Measurements from ENCODE around the gene RTRAF.

RTRAF gene

DNA sequence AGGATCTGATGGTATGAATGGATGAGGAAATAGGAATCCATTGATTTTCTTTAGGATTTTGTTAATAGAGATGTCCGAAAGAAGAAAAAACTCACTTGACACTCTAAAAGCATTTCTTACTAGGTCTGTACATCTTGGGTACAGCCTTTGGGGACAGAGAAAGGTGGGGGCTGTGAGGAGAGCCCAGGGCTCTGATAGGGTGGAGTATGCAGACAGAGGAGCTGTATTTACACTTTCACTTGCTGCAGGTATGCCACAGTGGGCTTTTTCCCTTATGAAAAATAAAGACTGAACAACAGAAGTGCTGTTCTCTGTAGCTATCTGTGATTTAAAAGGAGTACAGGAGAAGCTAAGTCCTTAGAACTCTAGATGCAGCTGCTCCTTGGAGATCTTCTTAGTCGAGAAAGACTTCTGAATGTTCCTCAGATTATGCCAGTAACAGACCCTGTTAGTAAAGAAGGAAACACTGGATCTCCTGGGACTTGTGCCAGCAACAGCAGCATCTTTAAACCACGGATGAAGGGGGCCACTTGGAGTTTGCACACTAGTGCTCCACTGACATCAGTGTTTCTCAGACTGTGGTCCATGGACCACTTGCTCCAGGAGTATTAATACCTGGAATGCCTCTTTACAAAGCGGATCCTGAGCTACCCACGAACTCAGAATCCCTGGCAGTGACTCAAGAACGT, 19.4 kb upstream of the RTRAF start:
- no peaks in the 10 kb centered on the region for H3K27me3 ChIP-seq (ENCODE audit: insufficient read depth, poor library complexity, severe bottlenecking)
- no peak for TF ChIP-seq SPI1 (IDR thresholded peaks at IDR 0.05; ENCODE audit: borderline replicate concordance, low read depth)
- H3K27ac ChIP-seq (replicated peaks), result no peak overlapping the region
- DNase-seq (ENCODE audit: low read depth in 1 of 2, low spot score in 1 of 2), result no peak
- no peak overlapping the region for H3K4me3 ChIP-seq (replicated peaks; ENCODE audit: insufficient read depth, low read length)

DNA sequence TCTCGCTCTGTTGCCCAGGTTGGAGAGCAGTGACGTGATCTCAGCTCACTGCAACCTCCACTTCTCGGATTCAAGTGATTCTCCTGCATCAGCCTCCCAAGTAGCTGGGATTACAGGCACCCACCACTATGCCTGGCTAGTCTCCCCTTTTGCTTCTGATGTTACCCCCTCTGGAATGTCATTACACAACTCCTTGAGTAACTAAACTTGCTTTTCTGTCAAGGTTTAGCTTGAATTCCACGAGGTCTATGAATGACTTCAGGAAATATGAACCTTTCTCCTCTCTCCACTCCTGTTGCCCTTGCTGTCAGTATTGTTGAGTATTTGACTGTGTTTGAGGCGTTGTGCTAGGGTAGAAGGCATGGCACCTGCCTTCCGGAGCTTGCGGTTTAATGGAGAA, 16.8 kb upstream of the RTRAF start:
- H3K27me3 ChIP-seq (ENCODE audit: insufficient read depth, poor library complexity, severe bottlenecking), result no peaks in the 10 kb centered on the region
- no peak overlapping the region for H3K27ac ChIP-seq (replicated peaks)
- no peak for DNase-seq (ENCODE audit: low read depth in 1 of 2, low spot score in 1 of 2)
- TF ChIP-seq SPI1 (IDR thresholded peaks at IDR 0.05; ENCODE audit: borderline replicate concordance, low read depth) (no peak), POLR2AphosphoS5 (IDR thresholded peaks at IDR 0.05; ENCODE audit: low read depth) (no peak), GABPA (IDR thresholded peaks at IDR 0.05; ENCODE audit: low read depth) (no peak)
- TF ChIP-seq, protein P1, sequence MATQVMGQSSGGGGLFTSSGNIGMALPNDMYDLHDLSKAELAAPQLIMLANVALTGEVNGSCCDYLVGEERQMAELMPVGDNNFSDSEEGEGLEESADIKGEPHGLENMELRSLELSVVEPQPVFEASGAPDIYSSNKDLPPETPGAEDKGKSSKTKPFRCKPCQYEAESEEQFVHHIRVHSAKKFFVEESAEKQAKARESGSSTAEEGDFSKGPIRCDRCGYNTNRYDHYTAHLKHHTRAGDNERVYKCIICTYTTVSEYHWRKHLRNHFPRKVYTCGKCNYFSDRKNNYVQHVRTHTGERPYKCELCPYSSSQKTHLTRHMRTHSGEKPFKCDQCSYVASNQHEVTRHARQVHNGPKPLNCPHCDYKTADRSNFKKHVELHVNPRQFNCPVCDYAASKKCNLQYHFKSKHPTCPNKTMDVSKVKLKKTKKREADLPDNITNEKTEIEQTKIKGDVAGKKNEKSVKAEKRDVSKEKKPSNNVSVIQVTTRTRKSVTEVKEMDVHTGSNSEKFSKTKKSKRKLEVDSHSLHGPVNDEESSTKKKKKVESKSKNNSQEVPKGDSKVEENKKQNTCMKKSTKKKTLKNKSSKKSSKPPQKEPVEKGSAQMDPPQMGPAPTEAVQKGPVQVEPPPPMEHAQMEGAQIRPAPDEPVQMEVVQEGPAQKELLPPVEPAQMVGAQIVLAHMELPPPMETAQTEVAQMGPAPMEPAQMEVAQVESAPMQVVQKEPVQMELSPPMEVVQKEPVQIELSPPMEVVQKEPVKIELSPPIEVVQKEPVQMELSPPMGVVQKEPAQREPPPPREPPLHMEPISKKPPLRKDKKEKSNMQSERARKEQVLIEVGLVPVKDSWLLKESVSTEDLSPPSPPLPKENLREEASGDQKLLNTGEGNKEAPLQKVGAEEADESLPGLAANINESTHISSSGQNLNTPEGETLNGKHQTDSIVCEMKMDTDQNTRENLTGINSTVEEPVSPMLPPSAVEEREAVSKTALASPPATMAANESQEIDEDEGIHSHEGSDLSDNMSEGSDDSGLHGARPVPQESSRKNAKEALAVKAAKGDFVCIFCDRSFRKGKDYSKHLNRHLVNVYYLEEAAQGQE (IDR thresholded peaks at IDR 0.05; ENCODE audit: insufficient replicate concordance, low read depth), result no peak
- TF ChIP-seq, protein P2, sequence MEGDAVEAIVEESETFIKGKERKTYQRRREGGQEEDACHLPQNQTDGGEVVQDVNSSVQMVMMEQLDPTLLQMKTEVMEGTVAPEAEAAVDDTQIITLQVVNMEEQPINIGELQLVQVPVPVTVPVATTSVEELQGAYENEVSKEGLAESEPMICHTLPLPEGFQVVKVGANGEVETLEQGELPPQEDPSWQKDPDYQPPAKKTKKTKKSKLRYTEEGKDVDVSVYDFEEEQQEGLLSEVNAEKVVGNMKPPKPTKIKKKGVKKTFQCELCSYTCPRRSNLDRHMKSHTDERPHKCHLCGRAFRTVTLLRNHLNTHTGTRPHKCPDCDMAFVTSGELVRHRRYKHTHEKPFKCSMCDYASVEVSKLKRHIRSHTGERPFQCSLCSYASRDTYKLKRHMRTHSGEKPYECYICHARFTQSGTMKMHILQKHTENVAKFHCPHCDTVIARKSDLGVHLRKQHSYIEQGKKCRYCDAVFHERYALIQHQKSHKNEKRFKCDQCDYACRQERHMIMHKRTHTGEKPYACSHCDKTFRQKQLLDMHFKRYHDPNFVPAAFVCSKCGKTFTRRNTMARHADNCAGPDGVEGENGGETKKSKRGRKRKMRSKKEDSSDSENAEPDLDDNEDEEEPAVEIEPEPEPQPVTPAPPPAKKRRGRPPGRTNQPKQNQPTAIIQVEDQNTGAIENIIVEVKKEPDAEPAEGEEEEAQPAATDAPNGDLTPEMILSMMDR (IDR thresholded peaks at IDR 0.05; ENCODE audit: insufficient read depth, low read length), result no peak
- no peak overlapping the region for H3K4me3 ChIP-seq (replicated peaks; ENCODE audit: insufficient read depth, low read length)

DNA sequence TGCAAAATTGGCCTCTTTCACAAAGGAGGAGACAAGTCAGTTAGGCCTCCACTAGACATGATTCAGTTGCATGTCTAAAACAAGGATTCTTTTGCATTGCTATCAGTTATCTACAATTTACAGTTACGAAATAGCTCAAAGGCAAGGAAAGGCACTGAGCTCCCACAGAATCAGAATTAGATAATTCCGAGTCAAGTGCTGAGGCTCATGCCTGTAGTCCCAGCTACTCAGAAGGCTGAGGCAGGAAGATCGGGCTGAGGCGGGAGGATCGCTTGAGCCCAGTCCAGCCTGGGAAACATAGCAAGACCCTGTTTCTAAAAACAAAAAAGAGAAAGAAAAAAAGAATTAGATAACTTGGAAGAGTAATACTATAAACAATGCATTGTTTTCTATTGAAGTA, 12.3 kb upstream of the RTRAF start:
- DNase-seq (ENCODE audit: low read depth in 1 of 2, low spot score in 1 of 2), result no peak
- Histone ChIP-seq H3K4me3 (replicated peaks; ENCODE audit: insufficient read depth, low read length) (no peak overlapping the region), H3K27ac (replicated peaks) (no peak overlapping the region), H3K27me3 (ENCODE audit: insufficient read depth, poor library complexity, severe bottlenecking) (no peaks in the 10 kb centered on the region)
- TF ChIP-seq GABPA (IDR thresholded peaks at IDR 0.05; ENCODE audit: low read depth) (no peak), POLR2AphosphoS5 (IDR thresholded peaks at IDR 0.05; ENCODE audit: low read depth) (no peak), SPI1 (IDR thresholded peaks at IDR 0.05; ENCODE audit: borderline replicate concordance, low read depth) (no peak)
- TF ChIP-seq, protein P2 (IDR thresholded peaks at IDR 0.05; ENCODE audit: insufficient read depth, low read length), result no peak
- TF ChIP-seq, protein P1 (IDR thresholded peaks at IDR 0.05; ENCODE audit: insufficient replicate concordance, low read depth), result no peak

DNA sequence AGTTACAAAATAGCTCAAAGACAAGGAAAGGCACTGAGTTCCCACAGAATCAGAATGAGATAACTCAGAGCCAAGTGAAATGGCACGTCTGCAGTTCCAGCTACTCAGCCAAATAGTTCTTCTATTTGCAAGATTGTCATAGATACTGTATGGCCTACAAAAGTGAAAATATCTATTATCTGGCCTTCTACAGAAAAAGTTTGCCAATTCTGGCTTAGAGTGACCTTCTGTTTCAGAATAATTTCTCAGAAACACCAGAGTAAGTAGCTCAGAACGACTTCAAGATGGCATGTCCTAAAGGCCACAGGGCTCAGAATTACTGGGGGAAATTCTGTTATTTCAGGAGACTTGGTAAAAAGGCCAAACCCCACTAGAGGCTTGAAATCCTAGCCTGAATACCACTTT, 10.7 kb upstream of the RTRAF start:
- Histone ChIP-seq H3K4me3 (replicated peaks; ENCODE audit: insufficient read depth, low read length) (no peak overlapping the region), H3K27me3 (ENCODE audit: insufficient read depth, poor library complexity, severe bottlenecking) (no peaks in the 10 kb centered on the region), H3K27ac (replicated peaks) (no peak overlapping the region)
- no peak for DNase-seq (ENCODE audit: low read depth in 1 of 2, low spot score in 1 of 2)
- TF ChIP-seq POLR2AphosphoS5 (IDR thresholded peaks at IDR 0.05; ENCODE audit: low read depth), result no peak
- TF ChIP-seq, protein P2 (IDR thresholded peaks at IDR 0.05; ENCODE audit: insufficient read depth, low read length), result no peak
- no peak for TF ChIP-seq SPI1 (IDR thresholded peaks at IDR 0.05; ENCODE audit: borderline replicate concordance, low read depth)
- TF ChIP-seq GABPA (IDR thresholded peaks at IDR 0.05; ENCODE audit: low read depth), result no peak
- TF ChIP-seq, protein P1 (IDR thresholded peaks at IDR 0.05; ENCODE audit: insufficient replicate concordance, low read depth), result no peak

All from HL-60 (cell line).